22Rv1 (cell line): ENCODE measurements around the gene NFYC.

Source experiments
- H3K27ac ChIP-seq: fragments of 450-650 bp; 2 replicates; pipeline ENCODE4 v1.5.1; 2017
- ZFX ChIP-seq: fragments of 450-650 bp; IDR thresholded peaks from 2 replicates; pipeline ENCODE4 v1.6.1; 2017; ENCODE audit warnings: antibody characterized with exemption, borderline replicate concordance
- TF ChIP-seq, protein P1 (sequence below): fragments of 450-650 bp; IDR thresholded peaks from 2 replicates; pipeline ENCODE4 v1.5.1; 2017; ENCODE audit warnings: mild to moderate bottlenecking

The NFYC gene

DNA sequence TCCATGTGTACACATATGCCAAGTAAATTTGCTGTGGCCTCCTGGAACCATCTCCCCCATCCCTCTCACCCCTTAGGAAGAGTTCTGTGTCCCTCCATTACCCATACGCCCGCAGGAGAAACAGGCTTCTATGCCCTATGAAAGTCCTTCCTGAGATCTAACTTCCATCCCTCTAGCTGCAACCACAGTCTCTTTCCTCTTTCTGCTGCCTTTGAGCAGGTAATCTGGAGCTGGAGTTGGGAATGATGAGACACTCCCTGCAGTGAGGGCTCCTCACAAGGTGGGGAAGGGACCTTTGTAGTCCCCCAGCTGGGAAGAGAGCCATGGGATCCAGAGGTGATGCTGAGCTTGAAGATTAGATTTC, 90.1 kb downstream of the NFYC start:
- no peak overlapping the region; the same call in 1 of the 2 replicates for H3K27ac ChIP-seq
- no peak for TF ChIP-seq ZFX
- TF ChIP-seq, protein P1, sequence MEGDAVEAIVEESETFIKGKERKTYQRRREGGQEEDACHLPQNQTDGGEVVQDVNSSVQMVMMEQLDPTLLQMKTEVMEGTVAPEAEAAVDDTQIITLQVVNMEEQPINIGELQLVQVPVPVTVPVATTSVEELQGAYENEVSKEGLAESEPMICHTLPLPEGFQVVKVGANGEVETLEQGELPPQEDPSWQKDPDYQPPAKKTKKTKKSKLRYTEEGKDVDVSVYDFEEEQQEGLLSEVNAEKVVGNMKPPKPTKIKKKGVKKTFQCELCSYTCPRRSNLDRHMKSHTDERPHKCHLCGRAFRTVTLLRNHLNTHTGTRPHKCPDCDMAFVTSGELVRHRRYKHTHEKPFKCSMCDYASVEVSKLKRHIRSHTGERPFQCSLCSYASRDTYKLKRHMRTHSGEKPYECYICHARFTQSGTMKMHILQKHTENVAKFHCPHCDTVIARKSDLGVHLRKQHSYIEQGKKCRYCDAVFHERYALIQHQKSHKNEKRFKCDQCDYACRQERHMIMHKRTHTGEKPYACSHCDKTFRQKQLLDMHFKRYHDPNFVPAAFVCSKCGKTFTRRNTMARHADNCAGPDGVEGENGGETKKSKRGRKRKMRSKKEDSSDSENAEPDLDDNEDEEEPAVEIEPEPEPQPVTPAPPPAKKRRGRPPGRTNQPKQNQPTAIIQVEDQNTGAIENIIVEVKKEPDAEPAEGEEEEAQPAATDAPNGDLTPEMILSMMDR: no peak

- peak overlapping the region; percentile 75 for H3K27ac ChIP-seq
- TF ChIP-seq, protein P1: 0 out of 2 replicates have a peak, but pooled peaks have one; percentile 10
- TF ChIP-seq ZFX: no peak
Observed at GRCh38 chr1:40782371-40782956, 91.0 kb downstream of the NFYC start.

- peak within 1 kb of the TSS; percentile 75 for H3K27ac ChIP-seq
- no peak for TF ChIP-seq ZFX
- TF ChIP-seq, protein P1: no peak
Observed at GRCh38 chr1:40783001-40783905, 91.7 kb downstream of the NFYC start, which contains the start of gene KCNQ4. Gene KCNQ4, plus strand, starts transcription at chr1:40783787. Its CDS starts 307 bp downstream, at chr1:40784094.

DNA sequence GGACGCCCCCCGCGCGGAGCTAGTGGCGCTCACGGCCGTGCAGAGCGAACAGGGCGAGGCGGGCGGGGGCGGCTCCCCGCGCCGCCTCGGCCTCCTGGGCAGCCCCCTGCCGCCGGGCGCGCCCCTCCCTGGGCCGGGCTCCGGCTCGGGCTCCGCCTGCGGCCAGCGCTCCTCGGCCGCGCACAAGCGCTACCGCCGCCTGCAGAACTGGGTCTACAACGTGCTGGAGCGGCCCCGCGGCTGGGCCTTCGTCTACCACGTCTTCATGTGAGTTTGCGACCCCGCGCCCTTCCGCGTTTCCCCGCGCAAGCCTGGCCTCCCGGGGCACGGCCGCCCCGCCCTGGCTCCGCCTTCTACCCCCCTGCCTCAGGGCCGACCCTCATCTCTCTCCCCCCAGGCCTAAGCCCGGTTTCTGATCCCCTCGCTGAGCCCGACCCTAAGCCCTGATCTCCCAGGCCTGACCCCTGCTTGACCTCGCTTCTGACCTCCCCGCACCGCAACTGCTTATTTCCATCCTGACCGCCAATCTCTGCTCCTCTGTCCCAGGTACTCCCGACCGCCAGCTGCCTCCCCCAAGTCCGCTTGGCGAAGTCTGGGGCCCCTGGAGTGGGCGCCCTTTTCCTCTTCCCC, 92.8 kb downstream of the NFYC start:
- H3K27ac ChIP-seq: peak overlapping the region; percentile 75
- TF ChIP-seq, protein P1: no peak
- no peak for TF ChIP-seq ZFX

DNA sequence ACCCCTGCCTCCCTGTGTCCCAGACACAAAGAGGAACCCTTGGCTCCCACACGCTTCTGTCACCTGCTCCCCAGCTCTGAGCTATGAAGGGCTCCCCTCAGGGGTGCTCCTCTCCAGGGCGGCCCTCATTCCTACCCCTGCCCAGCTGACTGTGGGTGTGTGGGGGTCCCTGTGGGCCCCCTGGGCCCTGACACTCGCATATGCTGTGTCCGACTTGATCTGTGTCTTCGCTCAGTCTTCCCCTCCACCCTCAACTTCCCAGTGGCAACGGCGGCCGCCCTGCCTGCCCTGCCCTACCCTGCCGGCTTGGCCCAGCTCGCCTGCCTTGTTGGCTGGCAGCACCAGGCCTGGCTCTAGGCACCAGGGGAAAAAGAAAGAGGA, 93.3 kb downstream of the NFYC start:
- TF ChIP-seq ZFX: no peak
- TF ChIP-seq, protein P1: no peak
- peak overlapping the region; percentile 75 for H3K27ac ChIP-seq

GRCh38 chr1:40785446-40785845, 93.9 kb downstream of the NFYC start:
- H3K27ac ChIP-seq: peak overlapping the region; percentile 75; the same call in 1 of the 2 replicates
- TF ChIP-seq ZFX: no peak
- TF ChIP-seq, protein P1: no peak
